B cell (primary cell): ENCODE data around the gene MAGI2.

Experiments used
- EZH2 ChIP-seq: IDR thresholded peaks from 2 replicates; pipeline ENCODE4 v1.6.1; 2012; ENCODE audit warnings: borderline replicate concordance, low read depth, mild to moderate bottlenecking, moderate library complexity, low read length; ENCODE audit not compliant: insufficient read depth, poor library complexity, severe bottlenecking
- TF ChIP-seq, protein P1 (sequence below): fragments of 200-600 bp; IDR thresholded peaks from one replicate; pipeline ENCODE4 v1.8.0; 2022; ENCODE audit warnings: antibody characterized with exemption, mild to moderate bottlenecking

GRCh38 chr7:79090543-79090942 lies 362.9 kb downstream of the MAGI2 start:
- TF ChIP-seq, protein P1, sequence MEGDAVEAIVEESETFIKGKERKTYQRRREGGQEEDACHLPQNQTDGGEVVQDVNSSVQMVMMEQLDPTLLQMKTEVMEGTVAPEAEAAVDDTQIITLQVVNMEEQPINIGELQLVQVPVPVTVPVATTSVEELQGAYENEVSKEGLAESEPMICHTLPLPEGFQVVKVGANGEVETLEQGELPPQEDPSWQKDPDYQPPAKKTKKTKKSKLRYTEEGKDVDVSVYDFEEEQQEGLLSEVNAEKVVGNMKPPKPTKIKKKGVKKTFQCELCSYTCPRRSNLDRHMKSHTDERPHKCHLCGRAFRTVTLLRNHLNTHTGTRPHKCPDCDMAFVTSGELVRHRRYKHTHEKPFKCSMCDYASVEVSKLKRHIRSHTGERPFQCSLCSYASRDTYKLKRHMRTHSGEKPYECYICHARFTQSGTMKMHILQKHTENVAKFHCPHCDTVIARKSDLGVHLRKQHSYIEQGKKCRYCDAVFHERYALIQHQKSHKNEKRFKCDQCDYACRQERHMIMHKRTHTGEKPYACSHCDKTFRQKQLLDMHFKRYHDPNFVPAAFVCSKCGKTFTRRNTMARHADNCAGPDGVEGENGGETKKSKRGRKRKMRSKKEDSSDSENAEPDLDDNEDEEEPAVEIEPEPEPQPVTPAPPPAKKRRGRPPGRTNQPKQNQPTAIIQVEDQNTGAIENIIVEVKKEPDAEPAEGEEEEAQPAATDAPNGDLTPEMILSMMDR, result no peak
- no peak for TF ChIP-seq EZH2
